Psoas muscle (tissue), 8 donors: ENCODE measurements around the gene ITPR1. TPM values are rescaled to one million over a fixed set of nuclear protein-coding genes. Genes with fewer than 3 reads are reported as not detected.

Source experiments
- ATAC-seq, 4 donors: fragments of 200-7000 bp; cut with Tn5 transposase; one replicate each; pipeline ENCODE4 v1.9.1; 2020; ENCODE audit warnings: moderate library complexity in 3 of 4, mild to moderate bottlenecking in 2 of 4
- DNase-seq, 2 donors: peaks; one replicate each; pipeline ENCODE4 v3.0.0-alpha.2; 2020
- H3K27ac ChIP-seq: fragments of 200-600 bp; one replicate; pipeline ENCODE4 v1.8.0; 2022
- H3K27me3 ChIP-seq, 3 donors: fragments of 200-600 bp in 1 of 3; one replicate each; pipeline versions ENCODE4 v1.6.1 to v1.8.0; 2013 to 2022; ENCODE audit warnings: low read length in 2 of 3, mild to moderate bottlenecking in 2 of 3, moderate library complexity in 1 of 3; ENCODE audit not compliant: insufficient read depth in 3 of 3
- H3K36me3 ChIP-seq, 2 donors: fragments of 200-600 bp in 1 of 2; one replicate each; pipeline versions ENCODE4 v1.6.1 to v1.8.0; 2013 to 2022; ENCODE audit warnings: low read depth in 1 of 2, mild to moderate bottlenecking in 1 of 2, moderate library complexity in 1 of 2; ENCODE audit not compliant: insufficient read depth in 1 of 2
- H3K4me1 ChIP-seq: fragments of 200-600 bp; one replicate; pipeline ENCODE4 v1.8.0; 2022
- H3K4me3 ChIP-seq: fragments of 200-600 bp; one replicate; pipeline ENCODE4 v1.8.0; 2022; ENCODE audit warnings: mild to moderate bottlenecking
- H3K9me3 ChIP-seq: fragments of 200-600 bp; one replicate; pipeline ENCODE4 v1.8.0; 2022
- WGBS, 3 donors: extraction: QIAGEN DNeasy Blood & Tissue Kit; methylation state at CpG; one replicate each; pipeline versions ENCODE4 v1.1.6 to v1.1.7; 2013; 5-methylcytosine and 5-hydroxymethylcytosine counted together
- intact Hi-C, 2 donors: fragments of 100-400 bp; cut with DNase I; formaldehyde crosslinking; loops; one replicate each; pipeline versions ENCODE4 v1.11.0 to v1.14.2; 2022
- polyA plus RNA-seq, 3 donors: library from polyadenylated mRNA; stranded (reverse); fragments of 200-250 nt; gene quantifications; one replicate each; pipeline ENCODE4 v1.2.3, GENCODE V29; 2013
- total RNA-seq, 4 donors: library from RNA; stranded (reverse); fragmentation: NEBNext Ultra II Directional in 2 of 4; extraction: Animal tissue kit (Norgen Biotek cat#: 25700) in 2 of 4; gene quantifications; one replicate each; pipeline versions ENCODE4 v1.2.1 to v1.2.4, GENCODE V29; 2021 to 2023
- TF ChIP-seq, protein P1 (sequence below): fragments of 200-600 bp; IDR thresholded peaks from one replicate; pipeline ENCODE4 v1.8.0; 2022; ENCODE audit warnings: antibody characterized with exemption
- donor health status: healthy with polysubstance abuse.
- donor health status: DM: no; HTN: no; CAD: no; lungs with moderate emphysema.
- donor health status: Bipolar disorder and iron deficiency.
- donor health status: healthy.
- donor health status: DM: yes; HTN: yes; CAD: no.
- donor health status: DM: no; HTN: no; CAD: no.
- donor health status: DM: no; HTN: no; CAD: no.
- donor health status: DM: yes; HTN: yes; CAD: no.

ITPR1 gene
- total and polyA plus RNA-seq, 7 donors: 4.4 to 9.2 (median 8.8) TPM

DNA sequence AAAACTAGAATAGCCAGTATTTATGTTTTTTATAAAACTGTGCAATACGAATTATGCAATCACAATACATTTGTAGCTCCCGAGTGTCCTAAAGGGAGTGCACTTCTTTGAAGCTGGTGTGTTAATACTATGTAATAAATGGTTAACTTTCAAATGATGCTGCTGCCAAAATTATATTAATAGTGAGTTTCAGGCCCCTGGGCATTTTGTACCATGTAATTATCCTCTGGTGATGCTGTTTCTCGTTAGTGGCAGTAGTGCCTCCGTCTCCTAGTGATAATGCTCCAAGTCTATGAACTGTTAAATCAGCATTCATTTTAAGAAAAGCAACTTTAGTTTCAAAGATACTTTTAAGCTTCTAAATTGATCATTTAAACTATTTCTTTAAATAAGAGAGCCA, 353.4 kb downstream of the ITPR1 start:
- no peaks in the 10 kb centered on the region for H3K36me3 ChIP-seq
- no peaks in the 10 kb centered on the region for H3K27me3 ChIP-seq
- ATAC-seq: no peak
- TF ChIP-seq, protein P1, sequence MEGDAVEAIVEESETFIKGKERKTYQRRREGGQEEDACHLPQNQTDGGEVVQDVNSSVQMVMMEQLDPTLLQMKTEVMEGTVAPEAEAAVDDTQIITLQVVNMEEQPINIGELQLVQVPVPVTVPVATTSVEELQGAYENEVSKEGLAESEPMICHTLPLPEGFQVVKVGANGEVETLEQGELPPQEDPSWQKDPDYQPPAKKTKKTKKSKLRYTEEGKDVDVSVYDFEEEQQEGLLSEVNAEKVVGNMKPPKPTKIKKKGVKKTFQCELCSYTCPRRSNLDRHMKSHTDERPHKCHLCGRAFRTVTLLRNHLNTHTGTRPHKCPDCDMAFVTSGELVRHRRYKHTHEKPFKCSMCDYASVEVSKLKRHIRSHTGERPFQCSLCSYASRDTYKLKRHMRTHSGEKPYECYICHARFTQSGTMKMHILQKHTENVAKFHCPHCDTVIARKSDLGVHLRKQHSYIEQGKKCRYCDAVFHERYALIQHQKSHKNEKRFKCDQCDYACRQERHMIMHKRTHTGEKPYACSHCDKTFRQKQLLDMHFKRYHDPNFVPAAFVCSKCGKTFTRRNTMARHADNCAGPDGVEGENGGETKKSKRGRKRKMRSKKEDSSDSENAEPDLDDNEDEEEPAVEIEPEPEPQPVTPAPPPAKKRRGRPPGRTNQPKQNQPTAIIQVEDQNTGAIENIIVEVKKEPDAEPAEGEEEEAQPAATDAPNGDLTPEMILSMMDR: no peak
- H3K27ac ChIP-seq: no peak overlapping the region
- WGBS, 3 donors: 83 to 92% (median 89%) methylated on average over 4 of the region's 4 CpGs
- H3K4me1 ChIP-seq: peaks cover 8% of the 10 kb centered on the region
- intact Hi-C loops: no loop called here
- no peak overlapping the region for H3K4me3 ChIP-seq
- DNase-seq: no peak
- no peaks in the 10 kb centered on the region for H3K9me3 ChIP-seq

DNA sequence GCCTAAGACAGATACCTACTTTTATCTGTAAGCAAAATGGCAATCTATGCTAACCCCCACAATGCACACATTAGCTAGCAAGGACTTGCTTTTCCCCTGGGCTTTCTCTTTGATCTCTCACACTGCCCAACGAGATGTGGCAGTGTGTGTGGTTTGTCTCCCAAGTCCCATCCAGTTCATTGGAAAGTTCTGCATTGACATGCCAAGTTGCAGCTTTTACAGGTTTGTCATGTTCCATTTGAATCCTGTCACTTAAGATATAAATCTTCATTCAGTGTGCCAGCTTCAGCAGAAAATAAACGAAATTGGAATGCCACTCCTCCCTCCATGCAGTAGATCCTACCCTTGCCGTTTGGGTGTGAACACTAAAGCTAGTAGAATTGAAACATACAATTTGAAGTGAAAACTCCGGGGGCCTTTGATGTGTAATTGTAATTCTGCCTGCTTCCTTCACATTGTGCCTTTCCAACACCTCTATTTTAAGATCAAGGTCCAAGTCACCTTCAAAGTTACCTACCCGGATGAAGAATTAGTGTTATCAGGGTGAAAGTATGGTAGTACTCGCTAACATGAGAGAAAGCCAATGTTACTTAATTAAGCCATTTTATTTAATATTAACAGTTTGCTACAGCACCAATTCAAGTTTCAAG, 355.2 kb downstream of the ITPR1 start:
- H3K4me3 ChIP-seq: no peak overlapping the region
- H3K9me3 ChIP-seq: no peaks in the 10 kb centered on the region
- H3K27me3 ChIP-seq: no peaks in the 10 kb centered on the region
- TF ChIP-seq, protein P1: no peak
- peak in 3 of 4 donors; percentile 34 to 93 (median 88) for ATAC-seq
- no peaks in the 10 kb centered on the region for H3K36me3 ChIP-seq
- intact Hi-C loops: no loop called here
- no peak overlapping the region for H3K27ac ChIP-seq
- WGBS, 3 donors: 31 to 41% (median 36%) methylated on average over 6 of the region's 6 CpGs
- DNase-seq: no peak
- peaks cover 8% of the 10 kb centered on the region for H3K4me1 ChIP-seq

DNA sequence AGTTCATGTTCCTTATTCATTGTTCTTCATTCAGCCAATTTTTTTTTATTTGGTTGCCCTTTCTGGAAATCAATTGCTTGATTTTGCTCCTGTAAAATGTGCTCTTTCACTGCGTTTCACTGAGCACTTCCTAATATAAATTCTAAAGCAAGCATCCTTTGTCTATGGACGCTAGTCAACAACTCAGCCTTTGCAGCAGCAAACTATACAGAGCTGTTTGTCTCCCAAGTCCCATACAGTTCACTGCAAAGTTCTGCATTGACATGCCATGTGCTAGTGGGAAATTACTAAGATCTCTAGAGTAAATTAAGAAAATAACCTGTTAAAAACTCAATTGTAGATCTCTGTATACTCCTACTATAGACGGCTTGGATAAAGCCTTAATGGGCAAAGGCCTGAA, 356.0 kb downstream of the ITPR1 start:
- H3K27ac ChIP-seq: no peak overlapping the region
- no peaks in the 10 kb centered on the region for H3K9me3 ChIP-seq
- ATAC-seq (no peak), DNase-seq (no peak)
- H3K27me3 ChIP-seq: no peaks in the 10 kb centered on the region
- TF ChIP-seq, protein P1: no peak
- no peaks in the 10 kb centered on the region for H3K36me3 ChIP-seq
- intact Hi-C loops: no loop called here
- 79 to 87% (median 81%) methylated on average over 3 of the region's 3 CpGs for WGBS, 3 donors
- H3K4me1 ChIP-seq: peaks cover 8% of the 10 kb centered on the region
- no peak overlapping the region for H3K4me3 ChIP-seq

DNA sequence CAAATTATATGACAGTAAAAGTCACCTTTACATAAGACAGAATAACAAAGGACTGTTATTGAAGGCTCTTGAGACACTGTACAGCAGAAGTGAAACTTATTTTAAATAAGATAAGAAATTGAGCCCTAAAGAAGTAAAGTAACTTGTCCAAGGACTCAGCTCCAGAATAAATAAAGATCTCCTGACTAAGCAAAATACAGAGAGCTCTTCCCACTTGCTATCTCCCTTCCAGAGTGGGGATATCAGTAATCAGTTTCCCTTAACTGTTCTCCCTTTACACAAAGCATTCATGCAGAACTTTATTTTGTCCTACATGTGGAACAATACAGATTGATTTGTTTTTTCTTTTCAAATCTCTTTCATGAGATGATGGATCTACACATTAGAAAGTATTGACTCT, 356.6 kb downstream of the ITPR1 start:
- DNase-seq (no peak), ATAC-seq (no peak)
- Histone ChIP-seq H3K27me3 (no peaks in the 10 kb centered on the region), H3K4me1 (peaks cover 8% of the 10 kb centered on the region), H3K36me3 (no peaks in the 10 kb centered on the region), H3K9me3 (no peaks in the 10 kb centered on the region), H3K4me3 (no peak overlapping the region), H3K27ac (no peak overlapping the region)
- intact Hi-C loops: no loop called here
- TF ChIP-seq, protein P1: no peak
